ENCODE results near the gene FBXO31. TPM values are rescaled to one million over a fixed set of nuclear protein-coding genes. Genes with fewer than 3 reads are reported as not detected.

FBXO31 gene
- total and polyA plus RNA-seq, 9 of the 15 experiments (the other 6 are each of a cell fraction or from before 2014, with no cell fraction given), result 0.18 to 33.3 (median 10.9) TPM

GRCh38 chr16:87316923-87317749 is 66.4 kb downstream of the FBXO31 start, which contains the start of gene C16orf95 (continued):
- no peak for TF ChIP-seq CHD4 (IDR thresholded peaks at IDR 0.05; ENCODE audit: insufficient read depth, insufficient replicate concordance, low read depth, low read length, poor library complexity, severe bottlenecking)
- no peak for TF ChIP-seq THRAP3 (IDR thresholded peaks at IDR 0.05; ENCODE audit: borderline replicate concordance)
- no peak for TF ChIP-seq IFI16 (CRISPR knock-in tag; IDR thresholded peaks at IDR 0.05)
- peak; percentile 88 for TF ChIP-seq POLR2AphosphoS5 (IDR thresholded peaks at IDR 0.05; ENCODE audit: control insufficient read depth, insufficient read depth, low read depth, low read length)
- no peak for TF ChIP-seq KLF10 (CRISPR knock-in tag; IDR thresholded peaks at IDR 0.05)
- peak; percentile 78 for TF ChIP-seq L3MBTL2 (IDR thresholded peaks at IDR 0.05)
- no peak for TF ChIP-seq ETV6 (IDR thresholded peaks at IDR 0.05; ENCODE audit: borderline replicate concordance in 1 of 2, low read depth in 2 of 2, low read length in 1 of 2)
- peak; percentile 71; the same call in 1 of the 2 replicates for TF ChIP-seq ETV6 (CRISPR knock-in tag; IDR thresholded peaks at IDR 0.05; ENCODE audit: borderline replicate concordance)
- no peak for TF ChIP-seq ZKSCAN8 (CRISPR knock-in tag; IDR thresholded peaks at IDR 0.05)
- no peak for TF ChIP-seq ZNF79 (CRISPR knock-in tag; IDR thresholded peaks at IDR 0.05; ENCODE audit: low read depth)
- no peak for TF ChIP-seq KAT8 (IDR thresholded peaks at IDR 0.05; ENCODE audit: low read depth)
- no peak for TF ChIP-seq NCOA4 (IDR thresholded peaks at IDR 0.05; ENCODE audit: partially characterized antibody)
- TF ChIP-seq ZBTB11 (CRISPR knock-in tag; IDR thresholded peaks at IDR 0.05), result peak in 1 of 3 experiments; percentile 38; a peak in 1 of 6 replicates
- no peak for TF ChIP-seq SRSF9 (IDR thresholded peaks at IDR 0.05; ENCODE audit: borderline replicate concordance, low read depth, low read length)
- TF ChIP-seq BCOR (IDR thresholded peaks at IDR 0.05), result 0 out of 2 replicates have a peak, but pooled peaks have one; percentile 12
- peak; percentile 57 for TF ChIP-seq SAP30 (IDR thresholded peaks at IDR 0.05; ENCODE audit: borderline replicate concordance, insufficient read depth, low read depth, low read length, poor library complexity, severe bottlenecking)
- no peak; the same call in 1 of the 2 replicates for TF ChIP-seq SMARCC2 (IDR thresholded peaks at IDR 0.05; ENCODE audit: low read depth)
- TF ChIP-seq ZFP1 (CRISPR knock-in tag; IDR thresholded peaks at IDR 0.05), result no peak
- TF ChIP-seq HCFC1 (IDR thresholded peaks at IDR 0.05; ENCODE audit: low read depth, low read length), result peak; percentile 47
- 0 out of 4 replicates have a peak, but pooled peaks of 1 of the 2 experiments have one; percentile 1 for TF ChIP-seq SIX5 (IDR thresholded peaks at IDR 0.05; ENCODE audit: borderline replicate concordance in 1 of 2, insufficient read depth in 1 of 2, low read depth in 1 of 2, low read length in 2 of 2)
- peak; percentile 99 for TF ChIP-seq POLR2G (IDR thresholded peaks at IDR 0.05; ENCODE audit: low read depth, low read length)

Data from K562 (cell line).